IMR-90 (cell line): ENCODE data around the gene LRRTM4. TPM values are rescaled to one million over a fixed set of nuclear protein-coding genes. Genes with fewer than 3 reads are reported as not detected.

Experiments used
- ATAC-seq: fragments of 200-7000 bp; cut with Tn5 transposase; 2 replicates; pipeline ENCODE4 v1.9.1; 2020; ENCODE audit warnings: low read depth, mild to moderate bottlenecking, moderate library complexity
- BruUV-seq: library from RNA; stranded (reverse); fragments of 400-500 nt; replicated peaks from 2 replicates; lab custom pipeline; 2021; lab: Mats Ljungman, UMichigan
- CTCF ChIA-PET: fragments of 300-600 bp; formaldehyde crosslinking; extraction: SDS; loops from one replicate; lab custom pipeline; 2021; ENCODE audit warnings: antibody characterized with exemption; lab: Yijun Ruan, JAX
- POLR2A ChIA-PET: fragments of 300-600 bp; sonication (Branson Sonifier 250); formaldehyde crosslinking; loops from one replicate; lab custom pipeline; 2022; ENCODE audit warnings: antibody characterized with exemption; ENCODE audit not compliant: unreplicated experiment; lab: Charles Lee
- DNase-seq: peaks from one replicate; pipeline ENCODE4 v3.0.0; 2013
- H2AFZ ChIP-seq: replicated peaks from 2 replicates; pipeline ENCODE3; 2013; ENCODE audit warnings: low read length, mild to moderate bottlenecking; ENCODE audit not compliant: poor library complexity
- H2AK5ac ChIP-seq: 2 replicates; pipeline ENCODE4 v1.6.1; 2013; ENCODE audit warnings: low read depth, low read length, inconsistent platforms
- H2AK9ac ChIP-seq: replicated peaks from 2 replicates; pipeline ENCODE3; 2013; ENCODE audit warnings: mild to moderate bottlenecking, low read depth, low read length, moderate library complexity; ENCODE audit not compliant: poor library complexity
- H2BK120ac ChIP-seq: 2 replicates; pipeline ENCODE4 v1.6.1; 2013; ENCODE audit warnings: low read depth, low read length, inconsistent platforms
- H2BK15ac ChIP-seq: 3 replicates; pipeline ENCODE4 v1.6.1; 2013; ENCODE audit warnings: low read depth, low read length, inconsistent platforms
- H2BK20ac ChIP-seq: 2 replicates; pipeline ENCODE4 v1.6.1; 2013; ENCODE audit warnings: low read depth, mild to moderate bottlenecking, inconsistent platforms, low read length, moderate library complexity
- H2BK5ac ChIP-seq: 2 replicates; pipeline ENCODE4 v1.6.1; 2013; ENCODE audit warnings: mild to moderate bottlenecking, low read depth, low read length, inconsistent platforms; ENCODE audit not compliant: poor library complexity, severe bottlenecking
- H3K14ac ChIP-seq: replicated peaks from 2 replicates; pipeline ENCODE4 v1.6.1; 2013; ENCODE audit warnings: low read depth, low read length, inconsistent platforms
- H3K18ac ChIP-seq: 2 replicates; pipeline ENCODE4 v1.6.1; 2013; ENCODE audit warnings: low read depth, low read length, control low read depth
- H3K23ac ChIP-seq: 2 replicates; pipeline ENCODE4 v1.6.1; 2013; ENCODE audit warnings: low read depth, low read length, inconsistent platforms
- H3K27ac ChIP-seq: 2 replicates; pipeline ENCODE4 v1.5.1; 2013; ENCODE audit warnings: mild to moderate bottlenecking, control low read depth, low read length; ENCODE audit not compliant: insufficient read depth
- H3K27me3 ChIP-seq: 2 replicates; pipeline ENCODE4 v1.6.1; 2013; ENCODE audit warnings: low read length; ENCODE audit not compliant: control insufficient read depth, insufficient read depth
- H3K36me3 ChIP-seq: 2 replicates; pipeline ENCODE4 v1.6.1; 2013; ENCODE audit warnings: low read length, mixed read lengths; ENCODE audit not compliant: control insufficient read depth, insufficient read depth
- H3K4ac ChIP-seq: 2 replicates; pipeline ENCODE4 v1.6.1; 2013; ENCODE audit warnings: low read depth, low read length, inconsistent platforms
- H3K4me1 ChIP-seq: 2 replicates; pipeline ENCODE4 v1.6.1; 2013; ENCODE audit warnings: low read length, mixed read lengths; ENCODE audit not compliant: control insufficient read depth, insufficient read depth
- H3K4me2 ChIP-seq: 2 replicates; pipeline ENCODE4 v1.6.1; 2013; ENCODE audit warnings: low read depth, mild to moderate bottlenecking, control low read depth, low read length, moderate library complexity
- H3K4me3 ChIP-seq: 2 replicates; pipeline ENCODE4 v1.5.1; 2013; ENCODE audit warnings: low read depth, mild to moderate bottlenecking, control low read depth, low read length, moderate library complexity; ENCODE audit not compliant: insufficient read depth
- H3K56ac ChIP-seq: 2 replicates; pipeline ENCODE4 v1.6.1; 2013; ENCODE audit warnings: low read length, inconsistent platforms; ENCODE audit not compliant: insufficient read depth; ENCODE audit errors: extremely low read depth
- H3K79me1 ChIP-seq, 2 experiments: 2 replicates each; pipeline ENCODE4 v1.6.1; 2013; ENCODE audit warnings: low read length in 2 of 2, inconsistent platforms in 1 of 2, low read depth in 1 of 2
- H3K9ac ChIP-seq: 2 replicates; pipeline ENCODE4 v1.6.1; 2013; ENCODE audit warnings: low read depth, low read length, control low read depth
- H3K9me1 ChIP-seq: 2 replicates; pipeline ENCODE4 v1.6.1; 2013; ENCODE audit warnings: low read length, inconsistent platforms; ENCODE audit not compliant: insufficient read depth
- H3K9me3 ChIP-seq: 2 replicates; pipeline ENCODE4 v1.6.1; 2013; ENCODE audit warnings: low read length; ENCODE audit not compliant: control insufficient read depth, insufficient read depth
- H4K20me1 ChIP-seq: 2 replicates; pipeline ENCODE4 v1.6.1; 2013; ENCODE audit warnings: low read length, inconsistent platforms; ENCODE audit not compliant: insufficient read depth
- H4K5ac ChIP-seq: 2 replicates; pipeline ENCODE4 v1.6.1; 2013; ENCODE audit warnings: mild to moderate bottlenecking, low read depth, low read length, control low read depth
- H4K8ac ChIP-seq, 2 experiments: 2 replicates each; pipeline ENCODE4 v1.6.1; 2013; ENCODE audit warnings: low read depth in 2 of 2, low read length in 2 of 2, control low read depth in 1 of 2, inconsistent platforms in 1 of 2
- H4K91ac ChIP-seq: 2 replicates; pipeline ENCODE4 v1.6.1; 2013; ENCODE audit warnings: low read depth, low read length, inconsistent platforms; ENCODE audit not compliant: insufficient read depth
- BHLHE40 ChIP-seq: fragments of 150-350 bp; IDR thresholded peaks from 2 replicates; pipeline ENCODE4 v1.6.1; 2016; ENCODE audit warnings: mild to moderate bottlenecking, low read depth, low read length
- CEBPB ChIP-seq: IDR thresholded peaks from 2 replicates; pipeline ENCODE4 v1.6.1; 2012; ENCODE audit warnings: low read depth, low read length, improper control_type of control experiment
- FOS ChIP-seq: fragments of 150-350 bp; IDR thresholded peaks from 2 replicates; pipeline ENCODE4 v1.6.1; 2016; ENCODE audit warnings: low read depth, low read length
- MXI1 ChIP-seq: IDR thresholded peaks from 2 replicates; pipeline ENCODE4 v1.6.1; 2012; ENCODE audit warnings: low read depth, mild to moderate bottlenecking, low read length, moderate library complexity, borderline replicate concordance
- RAD21 ChIP-seq: IDR thresholded peaks from 2 replicates; pipeline ENCODE4 v1.6.1; 2012; ENCODE audit warnings: low read length, improper control_type of control experiment
- RCOR1 ChIP-seq: IDR thresholded peaks from 2 replicates; pipeline ENCODE4 v1.6.1; 2012; ENCODE audit warnings: mild to moderate bottlenecking, low read length, improper control_type of control experiment; ENCODE audit not compliant: insufficient replicate concordance
- RFX5 ChIP-seq: IDR thresholded peaks from 2 replicates; pipeline ENCODE4 v1.8.0; 2012; ENCODE audit warnings: low read depth, mild to moderate bottlenecking, low read length, moderate library complexity
- WGBS, 2 experiments: methylation state at CpG; one replicate each; pipeline versions ENCODE4 v1.1.5 to v1.1.7; 2013; ENCODE audit warnings: missing lambda C conversion rate in 2 of 2; ENCODE audit not compliant: insufficient read length in 1 of 2; ENCODE audit errors: extremely low coverage in 2 of 2; 5-methylcytosine and 5-hydroxymethylcytosine counted together
- dilution Hi-C: fragments of 300-500 bp; cut with HindIII; formaldehyde crosslinking; loops from one replicate; pipeline ENCODE4 v1.14.3; 2018; ENCODE audit warnings: low sequenced_read_pairs; ENCODE audit not compliant: unreplicated experiment
- in situ Hi-C: fragments of 300-500 bp; cut with MboI; formaldehyde crosslinking; loops from 3 replicates; pipeline ENCODE4 v1.14.3; 2019; ENCODE audit warnings: low sequenced_read_pairs, inconsistent platforms, mixed read lengths
- intact Hi-C: fragments of 100-400 bp; cut with micrococcal nuclease; formaldehyde crosslinking; loops from 2 replicates; pipeline ENCODE4 v1.10.0; 2022
- polyA plus RNA-seq, 3 experiments: library from polyadenylated mRNA; depleted of rRNA; stranded (reverse); fragments of >200 nt; gene quantifications; 2 replicates each; pipeline ENCODE4 v1.2.3, GENCODE V29; 2012; ENCODE audit warnings: low replicate concordance in 1 of 3
- total RNA-seq: library from RNA; depleted of rRNA; stranded (reverse); fragments of >200 nt; gene quantifications from 2 replicates; pipeline ENCODE4 v1.2.3, GENCODE V29; 2012
- TF ChIP-seq, protein P1 (sequence below): conservative IDR thresholded peaks from 2 replicates; pipeline ENCODE4 v1.5.1; 2012; ENCODE audit warnings: mild to moderate bottlenecking, low read depth, low read length, improper control_type of control experiment

Gene LRRTM4
- total and polyA plus RNA-seq, 2 of the 4 experiments (the other 2 are of a cell fraction), result not detected

DNA sequence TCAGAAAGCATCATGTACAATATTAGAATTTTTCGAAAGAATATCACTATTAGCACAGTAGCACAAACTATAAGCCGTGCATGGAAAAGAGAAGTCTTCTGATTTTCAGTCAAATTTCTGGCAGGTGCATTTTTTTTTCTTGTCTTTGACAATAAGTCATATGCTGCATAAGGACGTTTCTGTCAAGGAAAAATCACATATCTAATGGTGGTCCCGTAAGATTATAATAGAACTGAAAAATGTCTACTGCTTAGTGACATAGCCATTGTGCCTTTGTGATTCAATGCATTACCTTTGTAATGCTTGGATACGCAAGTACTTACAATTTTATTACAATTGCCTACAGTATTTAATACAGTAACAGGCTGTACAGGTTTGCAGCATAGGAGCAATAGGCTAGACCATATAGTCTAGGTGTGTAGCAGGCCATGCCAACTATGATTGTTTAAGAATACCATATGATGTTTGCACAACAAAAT lies 329.3 kb downstream of the LRRTM4 start:
- H3K4ac ChIP-seq, result no peak overlapping the region
- DNase-seq, result no peak
- no peak overlapping the region for H3K9ac ChIP-seq
- no peak overlapping the region for H3K14ac ChIP-seq
- no peaks in the 10 kb centered on the region for H4K20me1 ChIP-seq
- H4K8ac ChIP-seq, result no peak overlapping the region
- no peak for ATAC-seq
- intact Hi-C loops (no loop called here), in situ Hi-C loops (no loop called here), dilution Hi-C loops (no loop called here)
- ChIA-PET POLR2A (no interaction called here), CTCF (no interaction called here)
- H2BK15ac ChIP-seq, result no peak overlapping the region
- no peak overlapping the region for H3K4me2 ChIP-seq
- H3K56ac ChIP-seq, result no peak overlapping the region
- H2BK20ac ChIP-seq, result no peak overlapping the region
- no peak overlapping the region for H2BK120ac ChIP-seq
- WGBS, 2 experiments, result no CpG with 5 or more reads among the region's 5 CpGs
- H3K27ac ChIP-seq, result no peak overlapping the region
- H2BK5ac ChIP-seq, result no peak overlapping the region
- no peaks in the 10 kb centered on the region for H3K4me1 ChIP-seq
- H4K5ac ChIP-seq, result no peak overlapping the region
- no peak overlapping the region for H3K4me3 ChIP-seq
- BruUV-seq, result no TSS peak
- no peaks in the 10 kb centered on the region for H3K36me3 ChIP-seq
- no peak for TF ChIP-seq MXI1
- no peak for TF ChIP-seq RCOR1
- TF ChIP-seq, protein P1, sequence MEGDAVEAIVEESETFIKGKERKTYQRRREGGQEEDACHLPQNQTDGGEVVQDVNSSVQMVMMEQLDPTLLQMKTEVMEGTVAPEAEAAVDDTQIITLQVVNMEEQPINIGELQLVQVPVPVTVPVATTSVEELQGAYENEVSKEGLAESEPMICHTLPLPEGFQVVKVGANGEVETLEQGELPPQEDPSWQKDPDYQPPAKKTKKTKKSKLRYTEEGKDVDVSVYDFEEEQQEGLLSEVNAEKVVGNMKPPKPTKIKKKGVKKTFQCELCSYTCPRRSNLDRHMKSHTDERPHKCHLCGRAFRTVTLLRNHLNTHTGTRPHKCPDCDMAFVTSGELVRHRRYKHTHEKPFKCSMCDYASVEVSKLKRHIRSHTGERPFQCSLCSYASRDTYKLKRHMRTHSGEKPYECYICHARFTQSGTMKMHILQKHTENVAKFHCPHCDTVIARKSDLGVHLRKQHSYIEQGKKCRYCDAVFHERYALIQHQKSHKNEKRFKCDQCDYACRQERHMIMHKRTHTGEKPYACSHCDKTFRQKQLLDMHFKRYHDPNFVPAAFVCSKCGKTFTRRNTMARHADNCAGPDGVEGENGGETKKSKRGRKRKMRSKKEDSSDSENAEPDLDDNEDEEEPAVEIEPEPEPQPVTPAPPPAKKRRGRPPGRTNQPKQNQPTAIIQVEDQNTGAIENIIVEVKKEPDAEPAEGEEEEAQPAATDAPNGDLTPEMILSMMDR, result no peak
- TF ChIP-seq RAD21, result no peak
- TF ChIP-seq RFX5, result no peak
- no peak for TF ChIP-seq CEBPB
- TF ChIP-seq BHLHE40, result no peak
- TF ChIP-seq FOS, result no peak
- H3K79me1 ChIP-seq, result no peaks in the 10 kb centered on the region
- H3K18ac ChIP-seq, result no peak overlapping the region
- H4K91ac ChIP-seq, result no peak overlapping the region
- H3K27me3 ChIP-seq, result no peaks in the 10 kb centered on the region
- no peak overlapping the region for H2AFZ ChIP-seq
- no peak overlapping the region for H3K23ac ChIP-seq
- no peaks in the 10 kb centered on the region for H3K9me1 ChIP-seq
- H2AK9ac ChIP-seq, result no peak overlapping the region
- peaks cover 3% of the 10 kb centered on the region; the same call in 1 of the 2 replicates for H3K9me3 ChIP-seq
- no peak overlapping the region for H2AK5ac ChIP-seq
